Endodermal cell (in vitro differentiated cells): ENCODE results near the gene HSPE1. TPM values are rescaled to one million over a fixed set of nuclear protein-coding genes. Genes with fewer than 3 reads are reported as not detected.

Experiments
- total RNA-seq, 2 donors: library from RNA; stranded (reverse); fragmentation: NEBNext Ultra II Directional in 1 of 2; extraction: Animal tissue kit (Norgen Biotek cat#: 25700) in 1 of 2; gene quantifications; 2 replicates in 1 of 2; 3 replicates in 1 of 2; pipeline ENCODE4 v1.2.1, GENCODE V29; 2021

HSPE1 gene
- total RNA-seq, 2 donors from 2014 or later: 198 to 218 TPM

Other genes with a start within 250 kb of the HSPE1 start
- gene ANKRD44, start 189.6 kb upstream of the HSPE1 start, total RNA-seq: 10 to 100 TPM in 1 of 2 donors, 1 to 10 TPM in 1; 6.2 to 10.6 TPM
- 100 to 1,000 TPM; 308 to 356 TPM for gene SF3B1, start 65.4 kb upstream of the HSPE1 start, total RNA-seq
- gene COQ10B, start 46.8 kb upstream of the HSPE1 start, total RNA-seq: 10 to 100 TPM; 17.5 to 17.9 TPM
- gene HSPD1, start 539 bp upstream of the HSPE1 start, total RNA-seq: 100 to 1,000 TPM; 553 to 588 TPM
- gene MOB4, start 15.7 kb downstream of the HSPE1 start, total RNA-seq: 10 to 100 TPM; 37.0 to 42.5 TPM
- under 1 TPM; 0.55 TPM for gene RFTN2, start 175.2 kb downstream of the HSPE1 start, total RNA-seq
- 10 to 100 TPM; 10.4 to 13.4 TPM for gene MARS2, start 205.0 kb downstream of the HSPE1 start, total RNA-seq